Adrenal gland (tissue), 5 donors: ENCODE results near the gene PDLIM3.

ENCODE experiments used
- POLR2A ChIP-seq, 2 donors: fragments of 450-650 bp; IDR thresholded peaks; one replicate each; pipeline ENCODE4 v1.6.1; 2017; ENCODE audit warnings: antibody characterized with exemption in 2 of 2, mild to moderate bottlenecking in 2 of 2, moderate library complexity in 1 of 2
- TF ChIP-seq, protein P1 (sequence below), 6 experiments: fragments of 450-650 bp in 4 of 6; fragments of 200-600 bp in 2 of 6; sonication (generic) in 1 of 6; IDR thresholded peaks; 1 replicate in 5 of 6; 2 replicates in 1 of 6; pipeline versions ENCODE4 v1.5.1 to v1.8.0; 2016 to 2021; ENCODE audit warnings: antibody characterized with exemption in 6 of 6, mild to moderate bottlenecking in 2 of 6, moderate library complexity in 1 of 6
- donor health status: DM: no; HTN: no; CAD: no.

DNA sequence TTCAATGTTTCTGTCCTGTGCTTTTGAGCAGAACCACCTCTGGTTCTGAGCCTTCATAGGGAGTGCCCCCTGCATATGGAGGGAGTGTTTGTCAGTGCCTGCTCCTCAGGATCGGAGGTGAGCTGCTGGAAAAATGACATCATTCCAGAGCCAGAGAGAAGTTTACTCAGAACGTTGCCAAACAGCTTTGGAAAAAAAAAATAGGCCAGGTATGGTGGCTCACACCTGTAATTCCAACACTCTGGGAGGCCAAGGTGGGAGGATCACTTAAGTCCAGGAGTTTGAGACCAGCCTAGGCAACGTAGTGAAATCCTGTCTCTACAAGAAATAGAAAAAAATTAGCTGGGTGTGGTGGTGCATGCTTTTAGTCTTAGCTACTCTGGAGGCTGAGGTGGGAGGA is 27.2 kb upstream of the PDLIM3 start:
- TF ChIP-seq POLR2A (IDR thresholded peaks at IDR 0.05), result no peak
- TF ChIP-seq, protein P1, sequence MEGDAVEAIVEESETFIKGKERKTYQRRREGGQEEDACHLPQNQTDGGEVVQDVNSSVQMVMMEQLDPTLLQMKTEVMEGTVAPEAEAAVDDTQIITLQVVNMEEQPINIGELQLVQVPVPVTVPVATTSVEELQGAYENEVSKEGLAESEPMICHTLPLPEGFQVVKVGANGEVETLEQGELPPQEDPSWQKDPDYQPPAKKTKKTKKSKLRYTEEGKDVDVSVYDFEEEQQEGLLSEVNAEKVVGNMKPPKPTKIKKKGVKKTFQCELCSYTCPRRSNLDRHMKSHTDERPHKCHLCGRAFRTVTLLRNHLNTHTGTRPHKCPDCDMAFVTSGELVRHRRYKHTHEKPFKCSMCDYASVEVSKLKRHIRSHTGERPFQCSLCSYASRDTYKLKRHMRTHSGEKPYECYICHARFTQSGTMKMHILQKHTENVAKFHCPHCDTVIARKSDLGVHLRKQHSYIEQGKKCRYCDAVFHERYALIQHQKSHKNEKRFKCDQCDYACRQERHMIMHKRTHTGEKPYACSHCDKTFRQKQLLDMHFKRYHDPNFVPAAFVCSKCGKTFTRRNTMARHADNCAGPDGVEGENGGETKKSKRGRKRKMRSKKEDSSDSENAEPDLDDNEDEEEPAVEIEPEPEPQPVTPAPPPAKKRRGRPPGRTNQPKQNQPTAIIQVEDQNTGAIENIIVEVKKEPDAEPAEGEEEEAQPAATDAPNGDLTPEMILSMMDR (IDR thresholded peaks at IDR 0.05), result no peak
